ENCODE results near the gene PAQR9. TPM values are rescaled to one million over a fixed set of nuclear protein-coding genes. Genes with fewer than 3 reads are reported as not detected.

The PAQR9 gene
- total RNA-seq, 1 experiment from 2014 or later = 0.17 TPM

DNA sequence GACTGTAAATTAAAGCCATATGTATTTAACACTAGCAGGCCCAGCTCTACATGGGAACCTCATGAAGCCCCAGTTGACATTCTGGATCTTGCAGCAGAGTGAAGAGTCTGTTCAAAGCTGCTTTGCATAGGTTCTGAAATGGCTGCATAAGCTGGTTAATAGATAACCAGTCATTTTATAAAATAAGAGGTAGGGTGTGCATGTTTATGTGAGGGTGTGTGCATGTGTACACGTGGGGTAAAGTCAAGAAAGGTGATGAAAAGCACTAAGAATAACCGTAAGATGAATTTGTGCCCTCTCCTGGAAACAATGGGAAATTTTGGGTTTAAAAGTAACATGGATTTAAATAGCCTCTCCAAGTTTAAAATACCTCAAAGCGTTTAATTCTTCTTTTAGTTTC is 33.0 kb downstream of the PAQR9 start:
- H3K9ac ChIP-seq (ENCODE audit: low read length) = no peak overlapping the region
- peak; percentile 24 for DNase-seq (ENCODE audit: low read depth, low spot score)
- no peaks in the 10 kb centered on the region for H3K79me2 ChIP-seq (ENCODE audit: insufficient read depth, low read length)
- POLR2A ChIA-PET = no interaction called here
- H3K4me1 ChIP-seq (ENCODE audit: control insufficient read depth in 1 of 2, insufficient read depth in 2 of 2, low read length in 2 of 2) = peaks cover 0 to 4% of the 10 kb centered on the region in 2 experiments; a peak in 1 of 4 replicates
- ATAC-seq = no peak
- H4K20me1 ChIP-seq (ENCODE audit: insufficient read depth) = no peaks in the 10 kb centered on the region
- no peaks in the 10 kb centered on the region for H3K9me3 ChIP-seq (ENCODE audit: control insufficient read depth in 1 of 2, insufficient read depth in 1 of 2, low read depth in 1 of 2, low read length in 2 of 2)
- CTCF ChIA-PET = interaction anchor here (1.0 to 2.2 kb wide), 7 partner anchors 9 to 344 kb away, joined by 3 to 14 read pairs (median 4); no protein-coding TSS in a partner anchor
- RAD21 ChIA-PET (ENCODE audit: low non-redundant PET in 1 of 2, low total read pairs in 2 of 2, uncharacterized antibody in 2 of 2, unreplicated experiment in 2 of 2) = interaction anchor here in 1 of 2 experiments (1.4 kb wide), 1 partner anchor 28 kb away, joined by 3 read pairs; no protein-coding TSS in a partner anchor
- H3K36me3 ChIP-seq (ENCODE audit: control insufficient read depth in 1 of 2, insufficient read depth in 2 of 2, low read length in 2 of 2) = no peaks in the 10 kb centered on the region
- no peak overlapping the region for H3K4me2 ChIP-seq (ENCODE audit: low read length)
- TF ChIP-seq, protein P1, sequence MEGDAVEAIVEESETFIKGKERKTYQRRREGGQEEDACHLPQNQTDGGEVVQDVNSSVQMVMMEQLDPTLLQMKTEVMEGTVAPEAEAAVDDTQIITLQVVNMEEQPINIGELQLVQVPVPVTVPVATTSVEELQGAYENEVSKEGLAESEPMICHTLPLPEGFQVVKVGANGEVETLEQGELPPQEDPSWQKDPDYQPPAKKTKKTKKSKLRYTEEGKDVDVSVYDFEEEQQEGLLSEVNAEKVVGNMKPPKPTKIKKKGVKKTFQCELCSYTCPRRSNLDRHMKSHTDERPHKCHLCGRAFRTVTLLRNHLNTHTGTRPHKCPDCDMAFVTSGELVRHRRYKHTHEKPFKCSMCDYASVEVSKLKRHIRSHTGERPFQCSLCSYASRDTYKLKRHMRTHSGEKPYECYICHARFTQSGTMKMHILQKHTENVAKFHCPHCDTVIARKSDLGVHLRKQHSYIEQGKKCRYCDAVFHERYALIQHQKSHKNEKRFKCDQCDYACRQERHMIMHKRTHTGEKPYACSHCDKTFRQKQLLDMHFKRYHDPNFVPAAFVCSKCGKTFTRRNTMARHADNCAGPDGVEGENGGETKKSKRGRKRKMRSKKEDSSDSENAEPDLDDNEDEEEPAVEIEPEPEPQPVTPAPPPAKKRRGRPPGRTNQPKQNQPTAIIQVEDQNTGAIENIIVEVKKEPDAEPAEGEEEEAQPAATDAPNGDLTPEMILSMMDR (IDR thresholded peaks at IDR 0.05 in 2 of 3, conservative IDR thresholded peaks at IDR 0.05 in 1 of 3; ENCODE audit: borderline replicate concordance in 1 of 3, insufficient read depth in 1 of 3, low read depth in 2 of 3, low read length in 2 of 3) = peak; percentile 19 to 28 (median 23); a peak in 3 of 6 replicates
- TF ChIP-seq, protein P2, sequence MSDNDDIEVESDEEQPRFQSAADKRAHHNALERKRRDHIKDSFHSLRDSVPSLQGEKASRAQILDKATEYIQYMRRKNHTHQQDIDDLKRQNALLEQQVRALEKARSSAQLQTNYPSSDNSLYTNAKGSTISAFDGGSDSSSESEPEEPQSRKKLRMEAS (IDR thresholded peaks at IDR 0.05) = 0 out of 2 replicates have a peak, but pooled peaks have one; percentile 34
- TF ChIP-seq JUND (IDR thresholded peaks at IDR 0.05) (no peak), RAD21 (IDR thresholded peaks at IDR 0.05; ENCODE audit: low read depth) (peak; percentile 29; the same call in 1 of the 2 replicates)
- no peaks in the 10 kb centered on the region for H3K9me2 ChIP-seq (ENCODE audit: insufficient read depth)
- intact Hi-C loops (cut with micrococcal nuclease) = loop anchor here (2.0 kb wide), 1 partner anchor 56 kb away; no protein-coding TSS in a partner anchor
- H2AFZ ChIP-seq (ENCODE audit: low read depth, low read length, poor library complexity, severe bottlenecking) = peak overlapping the region; percentile 24
- no peaks in the 10 kb centered on the region for H3K27me3 ChIP-seq (ENCODE audit: insufficient read depth, low read length)
- H3K27ac ChIP-seq (ENCODE audit: low read depth, low read length) = no peak overlapping the region
- H3K4me3 ChIP-seq (replicated peaks in 1 of 2; ENCODE audit: low read depth in 1 of 2, low read length in 2 of 2) = no peak overlapping the region
- BruUV-seq (replicated peaks) = no TSS peak

DNA sequence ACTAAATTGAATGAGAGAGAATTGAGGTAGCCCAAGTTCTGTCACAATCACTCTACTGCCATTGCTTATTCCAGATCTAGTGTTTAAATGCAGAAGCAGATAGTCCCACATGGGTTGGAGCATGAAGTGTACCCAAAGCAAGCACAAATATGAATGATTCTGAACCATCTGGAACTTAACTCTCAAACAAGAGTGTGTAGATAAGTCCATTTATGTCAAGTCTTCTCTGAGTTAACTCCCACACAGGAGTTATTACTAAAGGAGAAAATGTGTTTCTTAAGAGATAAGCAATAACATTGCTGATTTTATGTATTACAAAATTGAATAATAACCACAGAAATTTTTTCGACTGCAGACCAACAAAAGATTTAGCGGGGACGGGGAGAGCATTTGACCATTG is 33.6 kb downstream of the PAQR9 start:
- no peak overlapping the region for H3K4me2 ChIP-seq (ENCODE audit: low read length)
- H3K36me3 ChIP-seq (ENCODE audit: control insufficient read depth in 1 of 2, insufficient read depth in 2 of 2, low read length in 2 of 2) = no peaks in the 10 kb centered on the region
- no peak for DNase-seq (ENCODE audit: low read depth, low spot score)
- no peak overlapping the region for H3K9ac ChIP-seq (ENCODE audit: low read length)
- H3K27me3 ChIP-seq (ENCODE audit: insufficient read depth, low read length) = no peaks in the 10 kb centered on the region
- no TSS peak for BruUV-seq (replicated peaks)
- POLR2A ChIA-PET = no interaction called here
- H4K20me1 ChIP-seq (ENCODE audit: insufficient read depth) = no peaks in the 10 kb centered on the region
- H3K4me1 ChIP-seq (ENCODE audit: control insufficient read depth in 1 of 2, insufficient read depth in 2 of 2, low read length in 2 of 2) = peaks cover 0 to 4% of the 10 kb centered on the region in 2 experiments; a peak in 1 of 4 replicates
- intact Hi-C loops (cut with micrococcal nuclease) = loop anchor here (2.0 to 5.0 kb wide), 2 partner anchors 57 to 343 kb away; no protein-coding TSS in a partner anchor
- H3K4me3 ChIP-seq (replicated peaks in 1 of 2; ENCODE audit: low read depth in 1 of 2, low read length in 2 of 2) = no peak overlapping the region
- H3K9me3 ChIP-seq (ENCODE audit: control insufficient read depth in 1 of 2, insufficient read depth in 1 of 2, low read depth in 1 of 2, low read length in 2 of 2) = no peaks in the 10 kb centered on the region
- no peaks in the 10 kb centered on the region for H3K9me2 ChIP-seq (ENCODE audit: insufficient read depth)
- CTCF ChIA-PET = interaction anchor here (1.2 to 2.2 kb wide), 5 partner anchors 9 to 343 kb away, joined by 3 to 14 read pairs (median 7); no protein-coding TSS in a partner anchor
- H3K79me2 ChIP-seq (ENCODE audit: insufficient read depth, low read length) = no peaks in the 10 kb centered on the region
- RAD21 ChIA-PET (ENCODE audit: low non-redundant PET in 1 of 2, low total read pairs in 2 of 2, uncharacterized antibody in 2 of 2, unreplicated experiment in 2 of 2) = no interaction called here
- no peak overlapping the region for H3K27ac ChIP-seq (ENCODE audit: low read depth, low read length)
- TF ChIP-seq ELF1 (IDR thresholded peaks at IDR 0.05; ENCODE audit: borderline replicate concordance, low read depth) (no peak), CEBPB (IDR thresholded peaks at IDR 0.05; ENCODE audit: low read depth) (no peak), SP1 (IDR thresholded peaks at IDR 0.05; ENCODE audit: low read depth) (no peak), YY1 (IDR thresholded peaks at IDR 0.05; ENCODE audit: extremely low read depth, insufficient replicate concordance, low read depth, low read length) (no peak)
- TF ChIP-seq, protein P3, sequence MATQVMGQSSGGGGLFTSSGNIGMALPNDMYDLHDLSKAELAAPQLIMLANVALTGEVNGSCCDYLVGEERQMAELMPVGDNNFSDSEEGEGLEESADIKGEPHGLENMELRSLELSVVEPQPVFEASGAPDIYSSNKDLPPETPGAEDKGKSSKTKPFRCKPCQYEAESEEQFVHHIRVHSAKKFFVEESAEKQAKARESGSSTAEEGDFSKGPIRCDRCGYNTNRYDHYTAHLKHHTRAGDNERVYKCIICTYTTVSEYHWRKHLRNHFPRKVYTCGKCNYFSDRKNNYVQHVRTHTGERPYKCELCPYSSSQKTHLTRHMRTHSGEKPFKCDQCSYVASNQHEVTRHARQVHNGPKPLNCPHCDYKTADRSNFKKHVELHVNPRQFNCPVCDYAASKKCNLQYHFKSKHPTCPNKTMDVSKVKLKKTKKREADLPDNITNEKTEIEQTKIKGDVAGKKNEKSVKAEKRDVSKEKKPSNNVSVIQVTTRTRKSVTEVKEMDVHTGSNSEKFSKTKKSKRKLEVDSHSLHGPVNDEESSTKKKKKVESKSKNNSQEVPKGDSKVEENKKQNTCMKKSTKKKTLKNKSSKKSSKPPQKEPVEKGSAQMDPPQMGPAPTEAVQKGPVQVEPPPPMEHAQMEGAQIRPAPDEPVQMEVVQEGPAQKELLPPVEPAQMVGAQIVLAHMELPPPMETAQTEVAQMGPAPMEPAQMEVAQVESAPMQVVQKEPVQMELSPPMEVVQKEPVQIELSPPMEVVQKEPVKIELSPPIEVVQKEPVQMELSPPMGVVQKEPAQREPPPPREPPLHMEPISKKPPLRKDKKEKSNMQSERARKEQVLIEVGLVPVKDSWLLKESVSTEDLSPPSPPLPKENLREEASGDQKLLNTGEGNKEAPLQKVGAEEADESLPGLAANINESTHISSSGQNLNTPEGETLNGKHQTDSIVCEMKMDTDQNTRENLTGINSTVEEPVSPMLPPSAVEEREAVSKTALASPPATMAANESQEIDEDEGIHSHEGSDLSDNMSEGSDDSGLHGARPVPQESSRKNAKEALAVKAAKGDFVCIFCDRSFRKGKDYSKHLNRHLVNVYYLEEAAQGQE (IDR thresholded peaks at IDR 0.05; ENCODE audit: low read depth) = no peak
- TF ChIP-seq, protein P4, sequence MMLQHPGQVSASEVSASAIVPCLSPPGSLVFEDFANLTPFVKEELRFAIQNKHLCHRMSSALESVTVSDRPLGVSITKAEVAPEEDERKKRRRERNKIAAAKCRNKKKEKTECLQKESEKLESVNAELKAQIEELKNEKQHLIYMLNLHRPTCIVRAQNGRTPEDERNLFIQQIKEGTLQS (IDR thresholded peaks at IDR 0.05) = no peak
- ATAC-seq = no peak
- H2AFZ ChIP-seq (ENCODE audit: low read depth, low read length, poor library complexity, severe bottlenecking) = peak overlapping the region; percentile 24
